HepG2 (cell line): ENCODE results near the gene STX4. TPM values are rescaled to one million over a fixed set of nuclear protein-coding genes. Genes with fewer than 3 reads are reported as not detected.
A peak's percentile ranks its signal among the peaks of the same experiment; 100 is the strongest.

Experiments used
- AFF4 ChIP-seq: sonication (generic); formaldehyde crosslinking; IDR thresholded peaks from 2 replicates; pipeline ENCODE4 v1.4.0; 2020; ENCODE audit warnings: missing genetic modification reagents
- ATRX ChIP-seq: sonication (generic); formaldehyde crosslinking; IDR thresholded peaks from 2 replicates; pipeline ENCODE4 v1.4.0; 2020; ENCODE audit warnings: missing genetic modification reagents, borderline replicate concordance
- CHCHD3 ChIP-seq: sonication (generic); formaldehyde crosslinking; IDR thresholded peaks from 2 replicates; pipeline ENCODE4 v1.8.0; 2022; ENCODE audit warnings: mild to moderate bottlenecking, missing genetic modification reagents, moderate library complexity
- DRAP1 ChIP-seq: IDR thresholded peaks from 2 replicates; pipeline ENCODE4 v1.6.1; 2016; ENCODE audit warnings: missing genetic modification reagents, missing compliant biosample characterization
- FOXJ3 ChIP-seq: sonication (generic); formaldehyde crosslinking; IDR thresholded peaks from 2 replicates; pipeline ENCODE4 v1.4.0; 2020; ENCODE audit warnings: missing genetic modification reagents, mild to moderate bottlenecking, borderline replicate concordance
- FOXP1 ChIP-seq, 2 experiments: fragments of 450-650 bp in 1 of 2; IDR thresholded peaks; 2 replicates each; pipeline ENCODE4 v1.6.1; 2017 to 2018; ENCODE audit warnings: antibody characterized with exemption in 1 of 2
- GFI1 ChIP-seq: sonication (generic); formaldehyde crosslinking; IDR thresholded peaks from 2 replicates; pipeline ENCODE4 v1.5.0; 2020; ENCODE audit warnings: missing genetic modification reagents, mild to moderate bottlenecking, borderline replicate concordance
- HHEX ChIP-seq: IDR thresholded peaks from 2 replicates; pipeline ENCODE4 v1.6.1; 2016; ENCODE audit warnings: control low read depth
- KAT7 ChIP-seq: IDR thresholded peaks from 2 replicates; pipeline ENCODE4 v1.6.1; 2018; ENCODE audit warnings: borderline replicate concordance, missing compliant biosample characterization
- NCOA2 ChIP-seq: sonication (generic); formaldehyde crosslinking; IDR thresholded peaks from 2 replicates; pipeline ENCODE4 v1.8.0; 2022; ENCODE audit warnings: inconsistent platforms
- PCBP1 ChIP-seq: fragments of 200-400 bp; formaldehyde crosslinking; IDR thresholded peaks from 2 replicates; pipeline ENCODE4 v1.6.1; 2017; ENCODE audit warnings: mild to moderate bottlenecking, low read depth, low read length, borderline replicate concordance
- PLSCR1 ChIP-seq: sonication (generic); formaldehyde crosslinking; IDR thresholded peaks from 2 replicates; pipeline ENCODE4 v1.5.0; 2020; ENCODE audit warnings: missing genetic modification reagents, mild to moderate bottlenecking, borderline replicate concordance
- SMAD9 ChIP-seq: sonication (generic); formaldehyde crosslinking; IDR thresholded peaks from 2 replicates; pipeline ENCODE4 v1.5.1; 2020; ENCODE audit warnings: mild to moderate bottlenecking, missing genetic modification reagents
- SRY ChIP-seq: sonication (generic); formaldehyde crosslinking; IDR thresholded peaks from 2 replicates; pipeline ENCODE4 v1.8.0; 2022; ENCODE audit warnings: mild to moderate bottlenecking, missing genetic modification reagents
- TCF7 ChIP-seq: sonication (generic); IDR thresholded peaks from 2 replicates; pipeline ENCODE4 v1.6.1; 2016; ENCODE audit warnings: antibody characterized with exemption, low read depth
- ZFP36L1 ChIP-seq: sonication (generic); formaldehyde crosslinking; IDR thresholded peaks from 2 replicates; pipeline ENCODE4 v1.8.0; 2022; ENCODE audit warnings: mild to moderate bottlenecking, missing genetic modification reagents, moderate library complexity
- ZMAT5 ChIP-seq: sonication (generic); formaldehyde crosslinking; IDR thresholded peaks from 2 replicates; pipeline ENCODE4 v1.5.0; 2020; ENCODE audit warnings: mild to moderate bottlenecking, low read depth, missing genetic modification reagents, borderline replicate concordance
- ZNF12 ChIP-seq: sonication (generic); formaldehyde crosslinking; IDR thresholded peaks from 2 replicates; pipeline ENCODE4 v1.5.0; 2020; ENCODE audit warnings: missing genetic modification reagents
- ZNF235 ChIP-seq: sonication (generic); formaldehyde crosslinking; IDR thresholded peaks from 2 replicates; pipeline ENCODE4 v1.8.1; 2023; ENCODE audit warnings: mild to moderate bottlenecking, missing genetic modification reagents, borderline replicate concordance
- ZNF343 ChIP-seq: sonication (generic); formaldehyde crosslinking; IDR thresholded peaks from 2 replicates; pipeline ENCODE4 v1.4.0; 2020; ENCODE audit warnings: mild to moderate bottlenecking, missing genetic modification reagents
- ZNF552 ChIP-seq: sonication (generic); formaldehyde crosslinking; IDR thresholded peaks from 2 replicates; pipeline ENCODE4 v1.9.0; 2022; ENCODE audit warnings: missing genetic modification reagents, mild to moderate bottlenecking, borderline replicate concordance
- ZNF780A ChIP-seq: sonication (generic); formaldehyde crosslinking; IDR thresholded peaks from 2 replicates; pipeline ENCODE4 v1.8.0; 2022; ENCODE audit warnings: mild to moderate bottlenecking, missing genetic modification reagents, moderate library complexity
- ZSCAN5A ChIP-seq: sonication (generic); formaldehyde crosslinking; IDR thresholded peaks from 2 replicates; pipeline ENCODE4 v1.8.0; 2022; ENCODE audit warnings: mild to moderate bottlenecking, missing genetic modification reagents, borderline replicate concordance
- polyA plus RNA-seq, 8 experiments: library from polyadenylated mRNA; depleted of rRNA in 3 of 8; stranded (reverse) in 7 of 8; unstranded in 1 of 8; fragments of >200 nt; fragmentation: Illumina TruSeq in 4 of 8; extraction: Trizol in 4 of 8; gene quantifications; 2 replicates each; pipeline versions ENCODE4 v1.2.1 to v1.2.3, GENCODE V29; 2011 to 2016; ENCODE audit warnings: low read depth in 4 of 8, missing spikeins in 1 of 8, mixed read lengths in 1 of 8; ENCODE audit not compliant: insufficient read depth in 1 of 8
- total RNA-seq, 5 experiments: library from RNA; depleted of rRNA; stranded (reverse); fragments of >200 nt; fragmentation: Illumina TruSeq; extraction: Trizol; gene quantifications; 2 replicates each; pipeline ENCODE4 v1.2.3, GENCODE V29; 2016; ENCODE audit warnings: low read depth in 1 of 5

The STX4 gene
- total and polyA plus RNA-seq, 2 of the 13 experiments (the other 11 are each of a cell fraction or from before 2014, with no cell fraction given), result 29.2 to 34.6 TPM

GRCh38 chr16:30998852-30999761, 34.3 kb upstream of the STX4 start (continued):
- no peak for TF ChIP-seq AFF4 (CRISPR knock-in tag)
- no peak for TF ChIP-seq FOXP1 (IDR thresholded peaks at IDR 0.05)
- TF ChIP-seq FOXP1 (CRISPR knock-in tag; IDR thresholded peaks at IDR 0.05), result no peak
- TF ChIP-seq ZFP36L1 (CRISPR knock-in tag), result no peak
- TF ChIP-seq PCBP1, result no peak
- 0 out of 2 replicates have a peak, but pooled peaks have one; percentile 80 for TF ChIP-seq ZNF235 (CRISPR knock-in tag)
- 0 out of 2 replicates have a peak, but pooled peaks have one; percentile 35 for TF ChIP-seq KAT7 (CRISPR knock-in tag)
- TF ChIP-seq ZNF12 (CRISPR knock-in tag), result peak; percentile 87
- TF ChIP-seq ATRX (CRISPR knock-in tag), result no peak
- TF ChIP-seq PLSCR1, result no peak
- TF ChIP-seq ZNF552 (CRISPR knock-in tag), result no peak
- no peak for TF ChIP-seq FOXJ3 (CRISPR knock-in tag)
- TF ChIP-seq ZMAT5, result no peak
- peak; percentile 66 for TF ChIP-seq NCOA2 (CRISPR knock-in tag)
- TF ChIP-seq SMAD9 (CRISPR knock-in tag), result no peak; the same call in 1 of the 2 replicates
- no peak for TF ChIP-seq ZSCAN5A (CRISPR knock-in tag)
- peak; percentile 45; the same call in 1 of the 2 replicates for TF ChIP-seq TCF7
- TF ChIP-seq ZNF343, result no peak
- no peak for TF ChIP-seq CHCHD3 (CRISPR knock-in tag)
- TF ChIP-seq GFI1, result no peak
- TF ChIP-seq ZNF780A (CRISPR knock-in tag), result no peak
- TF ChIP-seq DRAP1 (CRISPR knock-in tag), result peak; percentile 63
- no peak for TF ChIP-seq HHEX (CRISPR knock-in tag)
- TF ChIP-seq SRY, result no peak
